ENCODE data around the gene ALPK1.
"Not testable (repeated sequence)": the region's sequence is repeated elsewhere in the genome, so short reads cannot be mapped to it uniquely, and the experiment has no call there.

Gene ALPK1

GRCh38 chr4:112451104-112451503 lies 153.9 kb downstream of the ALPK1 start:
- no peak for DNase-seq (ENCODE audit: low read depth in 2 of 2)

GRCh38 chr4:112451831-112452230 lies 154.7 kb downstream of the ALPK1 start:
- no peak for DNase-seq (ENCODE audit: low read depth in 2 of 2)

- no peak for DNase-seq (ENCODE audit: low read depth in 2 of 2)
These were observed 156.2 kb downstream of the ALPK1 start for GRCh38 chr4:112453321-112453720.

- DNase-seq (ENCODE audit: low read depth in 2 of 2): no peak
These were observed 175.1 kb downstream of the ALPK1 start for GRCh38 chr4:112472318-112472717.

- no peak for DNase-seq (ENCODE audit: low read depth in 2 of 2)
These were observed 176.8 kb downstream of the ALPK1 start for GRCh38 chr4:112473985-112474384.

GRCh38 chr4:112485930-112486329 lies 188.8 kb downstream of the ALPK1 start:
- no peak for DNase-seq (ENCODE audit: low read depth in 2 of 2)

- DNase-seq (ENCODE audit: low read depth in 2 of 2): not testable (repeated sequence)
These were observed 193.6 kb downstream of the ALPK1 start for GRCh38 chr4:112490808-112491207.
